CD4-positive, alpha-beta T cell (primary cell): ENCODE measurements around the gene KCNAB2. TPM values are rescaled to one million over a fixed set of nuclear protein-coding genes. Genes with fewer than 3 reads are reported as not detected.

Source experiments
- ATAC-seq: fragments of 200-7000 bp; cut with Tn5 transposase; one replicate; pipeline ENCODE4 v1.10.0; 2022; ENCODE audit warnings: mild to moderate bottlenecking; ENCODE audit not compliant: poor library complexity
- CTCF ChIA-PET: fragments of 350-600 bp; sonication (Branson Sonifier 250); formaldehyde crosslinking; loops from one replicate; lab custom pipeline; 2021; ENCODE audit warnings: antibody characterized with exemption, inconsistent platforms; lab: Charles Lee
- POLR2A ChIA-PET: fragments of 350-600 bp; sonication (Branson Sonifier 250); formaldehyde crosslinking; loops from one replicate; lab custom pipeline; 2021; ENCODE audit warnings: antibody characterized with exemption, inconsistent platforms; lab: Charles Lee
- DNase-seq, 14 experiments: peaks; one replicate each; pipeline ENCODE4 v3.0.0-alpha.2; 2013 to 2020; ENCODE audit warnings: mixed read lengths in 2 of 14
- H3K27ac ChIP-seq, 2 donors: one replicate each; pipeline versions ENCODE4 v1.5.1 to v1.7.0; 2013; ENCODE audit warnings: low read length in 2 of 2, low read depth in 1 of 2, mild to moderate bottlenecking in 1 of 2
- H3K27me3 ChIP-seq, 2 experiments: 1 replicate in 1 of 2; 2 replicates in 1 of 2; pipeline versions ENCODE4 v1.6.1 to v1.7.0; 2013; ENCODE audit warnings: low read length in 2 of 2, control low read depth in 1 of 2, mild to moderate bottlenecking in 1 of 2, moderate library complexity in 1 of 2; ENCODE audit not compliant: insufficient read depth in 2 of 2, control insufficient read depth in 1 of 2
- H3K36me3 ChIP-seq: one replicate; pipeline ENCODE4 v1.6.1; 2013; ENCODE audit warnings: low read length, control low read depth; ENCODE audit not compliant: insufficient read depth
- H3K4me1 ChIP-seq: one replicate; pipeline ENCODE4 v1.6.1; 2013; ENCODE audit warnings: low read length, control low read depth; ENCODE audit not compliant: insufficient read depth
- H3K4me3 ChIP-seq: one replicate; pipeline ENCODE4 v1.5.1; 2013; ENCODE audit warnings: mild to moderate bottlenecking, low read length, moderate library complexity
- H3K9me3 ChIP-seq, 2 experiments: 1 replicate in 1 of 2; 2 replicates in 1 of 2; pipeline versions ENCODE4 v1.6.1 to v1.7.0; 2013; ENCODE audit warnings: low read length in 2 of 2, mild to moderate bottlenecking in 2 of 2, control low read depth in 1 of 2, moderate library complexity in 1 of 2; ENCODE audit not compliant: control insufficient read depth in 1 of 2, insufficient read depth in 1 of 2
- H3K27ac Mint-ChIP-seq: one replicate; pipeline ENCODE4 v1.8.0; 2020; ENCODE audit warnings: mixed read lengths
- H3K27me3 Mint-ChIP-seq: one replicate; pipeline ENCODE4 v1.8.0; 2021; ENCODE audit warnings: mixed read lengths
- H3K36me3 Mint-ChIP-seq: one replicate; pipeline ENCODE4 v1.8.0; 2021; ENCODE audit warnings: low read depth, mixed read lengths
- H3K4me1 Mint-ChIP-seq: one replicate; pipeline ENCODE4 v1.8.0; 2021; ENCODE audit warnings: low read depth, mixed read lengths
- H3K4me3 Mint-ChIP-seq: one replicate; pipeline ENCODE4 v1.8.0; 2020; ENCODE audit warnings: mild to moderate bottlenecking, mixed read lengths
- H3K9me3 Mint-ChIP-seq: one replicate; pipeline ENCODE4 v1.8.0; 2020; ENCODE audit warnings: mixed read lengths
- intact Hi-C, 2 experiments: fragments of 100-400 bp; cut with DNase I in 1 of 2; cut with micrococcal nuclease in 1 of 2; formaldehyde crosslinking; loops; one replicate each; pipeline versions ENCODE4 v1.15.1 to v1.9.0; 2023 to 2025; cut with DNase I, micrococcal nuclease
- total RNA-seq, 174 experiments: library from RNA in 2 of 174; stranded (reverse) in 2 of 174; gene quantifications; one replicate each; pipeline ENCODE4 v1.2.3 and lab custom pipeline; 2021 to 2026
- TF ChIP-seq, protein P1 (sequence below): fragments of 200-600 bp; IDR thresholded peaks from one replicate; pipeline ENCODE4 v1.8.0; 2022; ENCODE audit warnings: antibody characterized with exemption, mild to moderate bottlenecking

KCNAB2 gene
- total RNA-seq, 2 experiments from 2014 or later, result 147 to 155 TPM

DNA sequence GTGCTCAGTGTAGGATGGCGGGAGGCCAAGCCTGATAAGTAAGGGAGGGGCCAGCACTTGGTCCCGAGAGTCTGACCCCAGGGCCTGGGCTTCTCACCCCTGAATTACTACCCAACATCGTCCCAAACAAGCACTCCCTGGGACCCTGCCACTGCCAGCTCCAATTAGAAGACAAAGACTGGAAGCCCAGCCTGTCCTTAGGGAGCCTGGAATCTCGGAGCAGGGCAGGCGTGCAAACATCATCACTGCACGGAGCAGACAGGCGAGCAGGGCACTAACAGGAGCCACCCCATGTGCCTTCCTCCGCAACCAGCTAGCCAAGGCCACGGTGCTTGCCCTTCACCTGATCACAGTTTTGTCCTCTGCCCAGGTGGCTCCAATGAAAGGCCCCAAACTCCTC is 23.2 kb downstream of the KCNAB2 start:
- TF ChIP-seq, protein P1, sequence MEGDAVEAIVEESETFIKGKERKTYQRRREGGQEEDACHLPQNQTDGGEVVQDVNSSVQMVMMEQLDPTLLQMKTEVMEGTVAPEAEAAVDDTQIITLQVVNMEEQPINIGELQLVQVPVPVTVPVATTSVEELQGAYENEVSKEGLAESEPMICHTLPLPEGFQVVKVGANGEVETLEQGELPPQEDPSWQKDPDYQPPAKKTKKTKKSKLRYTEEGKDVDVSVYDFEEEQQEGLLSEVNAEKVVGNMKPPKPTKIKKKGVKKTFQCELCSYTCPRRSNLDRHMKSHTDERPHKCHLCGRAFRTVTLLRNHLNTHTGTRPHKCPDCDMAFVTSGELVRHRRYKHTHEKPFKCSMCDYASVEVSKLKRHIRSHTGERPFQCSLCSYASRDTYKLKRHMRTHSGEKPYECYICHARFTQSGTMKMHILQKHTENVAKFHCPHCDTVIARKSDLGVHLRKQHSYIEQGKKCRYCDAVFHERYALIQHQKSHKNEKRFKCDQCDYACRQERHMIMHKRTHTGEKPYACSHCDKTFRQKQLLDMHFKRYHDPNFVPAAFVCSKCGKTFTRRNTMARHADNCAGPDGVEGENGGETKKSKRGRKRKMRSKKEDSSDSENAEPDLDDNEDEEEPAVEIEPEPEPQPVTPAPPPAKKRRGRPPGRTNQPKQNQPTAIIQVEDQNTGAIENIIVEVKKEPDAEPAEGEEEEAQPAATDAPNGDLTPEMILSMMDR, result no peak
- Mint-ChIP-seq H3K27me3 (no peaks in the 10 kb centered on the region), H3K4me1 (no peaks in the 10 kb centered on the region), H3K36me3 (peaks cover 28% of the 10 kb centered on the region), H3K27ac (no peak overlapping the region), H3K9me3 (no peaks in the 10 kb centered on the region), H3K4me3 (no peak overlapping the region)
- peaks cover 67% of the 10 kb centered on the region for H3K36me3 ChIP-seq
- no peaks in the 10 kb centered on the region for H3K4me1 ChIP-seq
- POLR2A ChIA-PET, result no interaction called here
- H3K4me3 ChIP-seq, result no peak overlapping the region
- no peaks in the 10 kb centered on the region for H3K27me3 ChIP-seq
- no peaks in the 10 kb centered on the region for H3K9me3 ChIP-seq
- DNase-seq, result no peak
- intact Hi-C loops, result no loop called here
- H3K27ac ChIP-seq, result no peak overlapping the region
- CTCF ChIA-PET, result interaction anchor here (0.6 kb wide), 1 partner anchor 40 kb away, joined by 4 read pairs; no protein-coding TSS in a partner anchor
- ATAC-seq, result no peak

DNA sequence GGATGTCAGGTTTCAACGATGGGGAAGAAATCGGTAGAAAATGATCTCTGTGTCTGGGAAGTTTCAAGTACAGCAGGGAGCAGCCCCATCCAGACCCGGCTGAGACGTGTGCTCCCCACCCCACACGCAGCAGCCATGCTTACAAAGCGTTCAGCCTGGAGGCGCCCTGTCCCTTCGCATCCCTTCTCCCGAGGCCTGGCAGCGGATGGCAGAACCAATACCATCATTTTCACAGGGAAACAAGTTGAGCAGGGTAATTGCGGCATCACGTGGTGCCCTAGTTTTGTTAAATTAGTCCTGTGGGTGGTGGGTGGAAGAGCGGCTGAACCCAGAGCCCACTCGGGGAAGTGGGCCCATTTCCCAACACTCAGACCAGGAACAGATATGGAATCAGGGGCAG is 23.9 kb downstream of the KCNAB2 start:
- ATAC-seq, result no peak
- Mint-ChIP-seq H3K9me3 (no peaks in the 10 kb centered on the region), H3K4me3 (no peak overlapping the region), H3K36me3 (peaks cover 27% of the 10 kb centered on the region), H3K4me1 (no peaks in the 10 kb centered on the region), H3K27ac (no peak overlapping the region), H3K27me3 (no peaks in the 10 kb centered on the region)
- H3K4me1 ChIP-seq, result no peaks in the 10 kb centered on the region
- no peak overlapping the region for H3K4me3 ChIP-seq
- no peaks in the 10 kb centered on the region for H3K27me3 ChIP-seq
- CTCF ChIA-PET, result interaction anchor here (0.6 kb wide), 1 partner anchor 41 kb away, joined by 4 read pairs; no protein-coding TSS in a partner anchor
- H3K27ac ChIP-seq, result no peak overlapping the region
- H3K9me3 ChIP-seq, result no peaks in the 10 kb centered on the region
- H3K36me3 ChIP-seq, result peaks cover 72% of the 10 kb centered on the region
- no peak for DNase-seq
- POLR2A ChIA-PET, result no interaction called here
- TF ChIP-seq, protein P1, result no peak
- intact Hi-C loops, result no loop called here

DNA sequence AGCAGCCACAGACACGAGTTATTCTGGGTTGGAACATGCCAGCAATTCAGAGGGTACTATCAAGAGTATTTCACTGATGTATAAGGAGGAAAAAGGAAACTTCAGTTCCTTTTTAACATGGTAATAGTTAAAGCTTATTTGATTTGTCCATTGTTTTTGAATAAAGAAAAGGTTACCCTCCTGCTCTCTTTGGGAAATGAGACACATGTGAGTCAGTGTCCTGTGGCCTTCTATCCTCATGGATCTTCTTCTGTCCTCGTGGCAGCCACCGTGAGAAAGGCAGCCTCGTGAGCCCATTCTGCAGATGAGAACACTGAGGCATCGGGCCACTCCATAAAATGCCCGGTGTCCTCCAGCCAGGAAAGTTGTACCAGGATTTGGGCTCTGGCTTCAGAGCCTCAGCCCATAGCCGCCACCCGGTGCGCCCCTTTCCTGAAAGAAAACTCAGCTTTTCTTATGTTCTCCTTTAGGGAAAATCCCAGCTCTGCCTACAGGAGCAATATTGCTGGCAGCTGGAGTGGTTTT is 24.8 kb downstream of the KCNAB2 start:
- no peak overlapping the region for H3K4me3 Mint-ChIP-seq
- no peak overlapping the region for H3K27ac Mint-ChIP-seq
- no peaks in the 10 kb centered on the region for H3K9me3 ChIP-seq
- POLR2A ChIA-PET, result no interaction called here
- no peaks in the 10 kb centered on the region for H3K4me1 Mint-ChIP-seq
- no peaks in the 10 kb centered on the region for H3K27me3 ChIP-seq
- TF ChIP-seq, protein P1, result no peak
- peaks cover 35% of the 10 kb centered on the region for H3K36me3 Mint-ChIP-seq
- CTCF ChIA-PET, result no interaction called here
- DNase-seq, result no peak
- H3K4me1 ChIP-seq, result no peaks in the 10 kb centered on the region
- intact Hi-C loops, result no loop called here
- peaks cover 71% of the 10 kb centered on the region for H3K36me3 ChIP-seq
- no peak for ATAC-seq
- no peak overlapping the region for H3K4me3 ChIP-seq
- no peak overlapping the region for H3K27ac ChIP-seq
- no peaks in the 10 kb centered on the region for H3K9me3 Mint-ChIP-seq
- H3K27me3 Mint-ChIP-seq, result no peaks in the 10 kb centered on the region
